H4 (cell line): ENCODE results near the gene CHST8. TPM values are rescaled to one million over a fixed set of nuclear protein-coding genes. Genes with fewer than 3 reads are reported as not detected.

Experiments
- DNase-seq: peaks from one replicate; pipeline ENCODE4 v3.0.0-alpha.2; 2015; ENCODE audit warnings: low spot score
- total RNA-seq: library from RNA; depleted of rRNA; stranded (reverse); fragments of >200 nt; shearing (Covaris generic); gene quantifications from 2 replicates; pipeline ENCODE4 v1.2.3, GENCODE V29; 2014

Gene CHST8
- total RNA-seq, 1 experiment from 2014 or later, result 6.8 TPM

- DNase-seq, result no peak
Observed at GRCh38 chr19:33713194-33713593, 91.4 kb downstream of the CHST8 start.

GRCh38 chr19:33714149-33714548 lies 92.4 kb downstream of the CHST8 start:
- no peak for DNase-seq

GRCh38 chr19:33715462-33715861 lies 93.7 kb downstream of the CHST8 start:
- no peak for DNase-seq

- DNase-seq, result no peak
Observed at GRCh38 chr19:33717878-33718277, 96.1 kb downstream of the CHST8 start.

GRCh38 chr19:33718651-33719254 lies 97.0 kb downstream of the CHST8 start:
- DNase-seq, result no peak

GRCh38 chr19:33719366-33720154 lies 97.8 kb downstream of the CHST8 start:
- no peak for DNase-seq

GRCh38 chr19:33720155-33720493 lies 98.4 kb downstream of the CHST8 start:
- DNase-seq, result no peak

- no peak for DNase-seq
Observed at GRCh38 chr19:33720691-33721682, 99.2 kb downstream of the CHST8 start.

GRCh38 chr19:33721735-33722297 lies 100.1 kb downstream of the CHST8 start:
- DNase-seq, result no peak

- DNase-seq, result no peak
Observed at GRCh38 chr19:33722456-33723239, 100.9 kb downstream of the CHST8 start.

GRCh38 chr19:33723512-33723911 lies 101.8 kb downstream of the CHST8 start:
- DNase-seq, result no peak

GRCh38 chr19:33724021-33724720 lies 102.4 kb downstream of the CHST8 start:
- DNase-seq, result no peak

- no peak for DNase-seq
Observed at GRCh38 chr19:33724721-33725060, 102.9 kb downstream of the CHST8 start.

- DNase-seq, result no peak
Observed at GRCh38 chr19:33725567-33725966, 103.8 kb downstream of the CHST8 start.

GRCh38 chr19:33726756-33727155 lies 105.0 kb downstream of the CHST8 start:
- no peak for DNase-seq

- peak; percentile 31 for DNase-seq
Observed at GRCh38 chr19:33727331-33727998, 105.7 kb downstream of the CHST8 start.

- DNase-seq, result no peak
Observed at GRCh38 chr19:33728141-33728540, 106.4 kb downstream of the CHST8 start.

- DNase-seq, result no peak
Observed at GRCh38 chr19:33730858-33731607, 109.3 kb downstream of the CHST8 start.

- no peak for DNase-seq
Observed at GRCh38 chr19:33731881-33732280, 110.1 kb downstream of the CHST8 start.
